Coronary artery (tissue), 2 donors: ENCODE results near the gene ZNF555.

Source experiments
- DNase-seq: peaks from one replicate; pipeline ENCODE4 v3.0.0-alpha.2; 2017; ENCODE audit warnings: low spot score
- H3K27ac ChIP-seq, 2 donors: fragments of 200-600 bp; sonication (generic); one replicate each; pipeline ENCODE4 v1.5.1; 2016 to 2019
- H3K4me3 ChIP-seq: fragments of 200-600 bp; sonication (generic); 2 replicates; pipeline ENCODE4 v1.5.1; 2016; ENCODE audit warnings: mild to moderate bottlenecking, moderate library complexity
- TF ChIP-seq, protein P1 (sequence below): fragments of 200-600 bp; sonication (generic); IDR thresholded peaks from one replicate; pipeline ENCODE4 v1.5.1; 2019; ENCODE audit warnings: antibody characterized with exemption

ZNF555 gene

DNA sequence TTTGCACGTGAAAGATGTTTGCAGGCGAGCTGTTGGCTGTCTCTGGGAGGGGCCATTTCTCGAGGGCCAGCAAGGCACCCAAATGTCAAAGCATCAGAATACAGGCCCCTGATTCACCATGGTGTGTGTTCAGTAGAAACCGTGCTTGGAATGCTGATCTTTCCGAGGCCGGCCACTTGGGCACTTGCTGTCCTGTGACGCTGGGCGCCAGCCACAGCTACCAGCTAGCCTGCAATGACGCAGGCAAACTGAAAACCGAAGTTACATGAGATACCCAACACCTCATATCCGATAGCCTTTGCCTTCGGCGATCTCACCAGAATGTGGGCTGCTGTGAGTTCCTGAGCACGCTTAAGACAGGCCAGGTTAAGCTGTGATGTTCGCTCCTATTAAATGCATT, 44.0 kb upstream of the ZNF555 start:
- no peak for DNase-seq
- TF ChIP-seq, protein P1, sequence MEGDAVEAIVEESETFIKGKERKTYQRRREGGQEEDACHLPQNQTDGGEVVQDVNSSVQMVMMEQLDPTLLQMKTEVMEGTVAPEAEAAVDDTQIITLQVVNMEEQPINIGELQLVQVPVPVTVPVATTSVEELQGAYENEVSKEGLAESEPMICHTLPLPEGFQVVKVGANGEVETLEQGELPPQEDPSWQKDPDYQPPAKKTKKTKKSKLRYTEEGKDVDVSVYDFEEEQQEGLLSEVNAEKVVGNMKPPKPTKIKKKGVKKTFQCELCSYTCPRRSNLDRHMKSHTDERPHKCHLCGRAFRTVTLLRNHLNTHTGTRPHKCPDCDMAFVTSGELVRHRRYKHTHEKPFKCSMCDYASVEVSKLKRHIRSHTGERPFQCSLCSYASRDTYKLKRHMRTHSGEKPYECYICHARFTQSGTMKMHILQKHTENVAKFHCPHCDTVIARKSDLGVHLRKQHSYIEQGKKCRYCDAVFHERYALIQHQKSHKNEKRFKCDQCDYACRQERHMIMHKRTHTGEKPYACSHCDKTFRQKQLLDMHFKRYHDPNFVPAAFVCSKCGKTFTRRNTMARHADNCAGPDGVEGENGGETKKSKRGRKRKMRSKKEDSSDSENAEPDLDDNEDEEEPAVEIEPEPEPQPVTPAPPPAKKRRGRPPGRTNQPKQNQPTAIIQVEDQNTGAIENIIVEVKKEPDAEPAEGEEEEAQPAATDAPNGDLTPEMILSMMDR, result no peak
- no peak overlapping the region for H3K4me3 ChIP-seq
- H3K27ac ChIP-seq, result no peak overlapping the region

DNA sequence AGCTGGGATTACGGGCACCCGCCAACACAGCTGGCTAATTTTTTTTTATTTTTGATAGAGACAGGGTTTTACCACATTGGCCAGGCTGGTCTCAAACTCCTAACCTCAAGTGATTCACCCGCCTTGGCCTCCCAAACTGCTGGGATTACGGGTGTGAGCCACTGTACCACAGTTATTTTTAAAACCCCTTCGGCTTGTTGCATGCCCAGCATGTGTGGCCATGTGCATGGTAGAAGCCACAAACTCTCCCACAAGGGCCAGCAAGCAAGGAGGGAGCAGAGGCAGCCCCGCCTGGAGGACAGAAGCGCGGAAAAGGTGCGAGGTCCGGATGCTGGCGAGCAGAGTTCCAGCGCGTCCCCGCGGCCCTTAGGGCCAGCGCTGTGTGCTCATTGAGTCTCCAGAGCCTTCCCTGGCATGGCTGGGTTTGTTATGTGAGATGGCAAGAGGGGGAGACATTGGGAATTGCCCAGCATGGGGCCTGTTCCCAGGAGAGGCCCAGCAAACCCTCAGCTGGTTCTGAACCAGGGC, 43.1 kb upstream of the ZNF555 start:
- TF ChIP-seq, protein P1, result no peak
- no peak overlapping the region for H3K4me3 ChIP-seq
- no peak for DNase-seq
- no peak overlapping the region for H3K27ac ChIP-seq

DNA sequence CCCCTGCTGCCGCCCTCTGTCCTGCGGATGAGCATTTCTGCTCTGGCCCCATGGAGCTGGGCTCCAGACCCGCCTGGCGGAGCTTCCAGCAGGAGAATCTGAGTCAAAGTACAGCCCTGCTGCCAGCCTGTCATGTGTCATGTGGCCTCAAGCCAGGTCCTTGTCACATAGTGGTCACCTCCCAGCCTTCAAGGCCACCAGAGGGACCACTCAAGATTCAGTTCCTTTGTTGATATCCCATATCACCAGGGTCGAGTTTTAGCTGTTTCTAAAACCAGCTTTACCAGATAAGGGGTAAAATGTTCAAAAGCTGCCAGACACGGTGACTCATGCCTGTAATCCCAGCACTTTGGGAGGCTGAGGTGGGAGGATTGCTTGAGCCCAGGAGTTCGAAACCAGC, 42.5 kb upstream of the ZNF555 start:
- H3K4me3 ChIP-seq, result no peak overlapping the region
- TF ChIP-seq, protein P1, result no peak
- H3K27ac ChIP-seq, result no peak overlapping the region
- no peak for DNase-seq

DNA sequence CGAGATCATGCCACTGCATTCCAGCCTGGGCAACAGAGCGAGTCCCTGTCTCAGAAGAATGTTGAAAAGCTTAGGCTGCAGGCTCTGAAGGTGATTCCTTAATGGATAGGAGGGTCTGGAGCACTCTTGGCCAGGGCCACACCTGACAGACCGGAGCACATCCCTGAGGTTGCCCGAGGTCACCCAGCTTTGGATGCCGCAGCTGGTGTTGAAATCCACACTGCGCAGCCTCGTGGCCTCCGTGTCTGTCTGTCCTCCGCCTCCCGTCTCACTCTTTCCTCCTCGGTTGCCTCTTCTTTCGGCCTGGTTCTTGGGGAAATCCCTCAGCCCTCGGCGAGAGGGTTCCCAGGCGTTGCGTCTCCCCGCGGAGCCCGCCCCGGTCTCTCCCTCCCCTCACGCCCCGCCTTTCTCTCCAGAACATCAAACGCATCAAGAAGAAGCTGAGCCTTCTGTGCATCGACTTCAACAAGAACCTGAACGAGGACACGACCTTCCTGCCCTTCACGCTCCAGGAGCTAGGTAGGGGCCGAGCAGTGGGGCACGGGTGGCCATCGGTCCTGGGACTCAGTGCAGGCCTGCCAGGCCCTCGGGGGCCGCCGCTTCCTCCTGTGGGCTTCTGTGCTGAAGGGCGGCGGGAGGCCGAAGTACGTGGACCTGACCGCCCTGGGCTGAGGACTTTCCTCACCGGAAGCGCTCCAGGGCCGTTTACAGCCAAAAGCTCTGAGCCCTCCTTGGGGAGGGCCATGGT, 41.8 kb upstream of the ZNF555 start:
- TF ChIP-seq, protein P1, result no peak
- no peak overlapping the region for H3K4me3 ChIP-seq
- H3K27ac ChIP-seq, result no peak overlapping the region
- DNase-seq, result no peak

DNA sequence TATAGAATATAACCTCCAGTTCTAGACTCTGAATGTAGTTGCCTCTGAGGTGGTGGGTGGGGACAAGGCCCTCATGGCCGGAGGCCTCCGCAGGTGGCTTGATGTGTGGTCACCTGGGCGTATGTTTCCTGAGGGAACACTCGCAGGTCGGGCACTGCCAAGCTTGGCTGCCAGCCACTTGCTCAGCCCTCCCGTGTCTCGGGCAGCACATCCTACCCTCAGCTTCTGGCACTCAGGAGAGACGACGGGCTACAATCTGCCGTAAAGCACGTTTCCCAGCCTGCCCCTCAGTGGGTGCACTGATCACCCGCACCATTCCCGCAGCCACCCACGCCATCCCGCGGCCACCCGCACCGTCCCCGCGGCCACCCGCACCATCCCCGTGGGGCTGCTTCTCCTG, 40.8 kb upstream of the ZNF555 start:
- H3K4me3 ChIP-seq, result no peak overlapping the region
- TF ChIP-seq, protein P1, result no peak
- DNase-seq, result no peak
- H3K27ac ChIP-seq, result no peak overlapping the region

DNA sequence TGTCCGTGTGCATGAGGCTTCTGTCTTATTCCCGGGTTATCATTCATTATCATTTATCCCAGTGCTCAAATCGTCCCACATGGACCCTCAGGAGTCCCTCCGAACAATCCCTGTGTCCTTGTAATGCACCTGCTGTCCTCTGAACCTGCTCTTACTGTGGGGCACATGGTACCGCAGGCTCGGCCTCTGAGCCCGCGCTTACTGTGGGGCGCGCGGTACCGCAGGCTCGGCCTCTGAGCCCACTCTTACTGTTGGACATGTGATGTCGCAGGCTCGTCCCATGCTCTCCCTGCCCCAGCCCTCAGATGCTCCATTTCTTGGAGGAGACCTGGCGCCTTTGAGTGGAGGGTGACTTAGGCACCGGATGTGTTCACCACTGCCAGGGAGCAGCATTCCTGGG, 38.4 kb upstream of the ZNF555 start:
- TF ChIP-seq, protein P1, result no peak
- no peak for DNase-seq
- no peak overlapping the region for H3K27ac ChIP-seq
- H3K4me3 ChIP-seq, result no peak overlapping the region

DNA sequence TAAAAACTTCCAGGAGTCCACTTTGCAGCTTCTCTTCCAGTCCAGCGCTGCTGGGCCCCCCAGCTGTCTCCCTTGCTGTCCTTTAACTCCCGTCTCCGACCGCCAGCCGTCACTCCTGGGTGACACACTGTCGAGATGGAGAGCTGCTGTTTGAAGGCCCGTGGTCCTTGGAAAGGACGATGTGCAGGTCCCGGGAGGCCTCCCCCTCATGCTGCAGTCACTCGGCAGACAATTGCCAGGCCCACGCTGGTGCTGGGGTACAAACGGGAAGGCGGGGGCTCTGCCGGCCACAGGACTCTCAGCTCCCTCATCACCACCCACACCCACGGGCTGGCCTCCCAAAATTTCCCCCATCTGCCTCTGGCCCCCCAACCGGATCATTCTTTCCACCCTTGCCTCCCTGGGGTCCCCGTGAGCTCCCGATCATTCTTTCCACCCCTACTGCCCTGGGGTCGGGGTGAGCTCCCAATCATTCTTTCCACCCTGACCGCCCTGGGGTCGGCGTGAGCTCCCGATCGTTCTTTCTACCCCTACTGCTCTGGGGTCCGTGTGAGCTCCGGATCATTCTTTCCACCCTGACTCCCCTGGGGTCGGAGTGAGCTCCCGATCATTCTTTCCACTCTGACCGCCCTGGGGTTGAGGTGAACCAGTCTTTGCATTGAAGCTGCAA, 37.7 kb upstream of the ZNF555 start:
- no peak for DNase-seq
- TF ChIP-seq, protein P1, result no peak
- no peak overlapping the region for H3K4me3 ChIP-seq
- no peak overlapping the region for H3K27ac ChIP-seq
